GM03348 (cell line): ENCODE results near the gene UNK.
"Not testable (repeated sequence)": the region's sequence is repeated elsewhere in the genome, so short reads cannot be mapped to it uniquely, and the experiment has no call there.

ENCODE experiments used
- DNase-seq: peaks from one replicate; pipeline ENCODE4 v3.0.0; 2012; ENCODE audit warnings: low spot score

The UNK gene

DNA sequence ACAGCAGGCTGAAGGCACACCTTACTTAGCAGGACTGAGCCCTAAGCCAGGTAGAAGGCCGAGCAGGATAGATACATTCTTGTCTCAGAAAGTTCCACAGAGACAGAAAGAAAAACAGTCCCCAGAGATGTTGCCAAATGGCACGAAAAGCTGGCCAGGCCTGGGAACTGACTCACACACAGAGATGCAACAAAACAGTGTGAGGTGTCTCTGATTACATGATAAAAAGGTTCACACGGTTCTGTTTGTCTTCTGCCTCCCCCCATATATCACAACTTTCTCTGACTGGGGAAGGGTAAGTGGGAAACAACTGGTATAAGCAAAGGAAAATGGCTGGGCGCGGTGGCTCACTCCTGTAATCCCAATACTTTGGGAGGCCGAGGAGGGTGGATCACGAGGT lies 68.8 kb downstream of the UNK start:
- no peak for DNase-seq

DNA sequence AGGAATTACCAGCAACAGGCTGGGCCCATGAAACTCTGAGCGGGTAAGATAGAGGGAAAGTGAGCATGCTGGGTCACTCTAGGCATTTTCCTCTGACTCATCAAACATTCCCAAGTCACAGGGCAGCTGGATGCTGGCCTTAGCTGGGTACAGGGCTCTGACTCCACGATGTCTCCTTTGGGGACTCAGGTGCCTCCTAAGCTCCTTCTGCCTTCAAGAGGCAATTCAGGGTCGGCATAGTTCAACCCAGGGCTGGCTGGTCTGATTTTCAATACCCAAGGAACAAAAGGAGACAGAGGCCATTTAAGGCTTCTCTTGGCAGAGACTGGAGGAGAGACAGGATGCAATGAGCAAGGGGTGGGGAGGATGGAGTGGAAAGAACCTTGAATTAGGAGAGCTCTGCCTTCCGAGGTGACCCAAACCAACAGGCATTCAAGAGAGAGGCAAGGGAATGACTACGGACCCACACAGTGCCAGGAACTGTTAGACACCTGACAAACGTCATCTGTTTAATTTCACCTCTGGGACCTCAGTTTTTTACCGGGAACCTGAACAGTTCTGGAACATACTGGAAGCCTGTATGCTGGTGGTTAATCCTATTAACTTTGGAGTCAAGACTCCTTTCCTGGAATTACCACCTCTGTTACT lies 69.6 kb downstream of the UNK start:
- peak; percentile 58 for DNase-seq

DNA sequence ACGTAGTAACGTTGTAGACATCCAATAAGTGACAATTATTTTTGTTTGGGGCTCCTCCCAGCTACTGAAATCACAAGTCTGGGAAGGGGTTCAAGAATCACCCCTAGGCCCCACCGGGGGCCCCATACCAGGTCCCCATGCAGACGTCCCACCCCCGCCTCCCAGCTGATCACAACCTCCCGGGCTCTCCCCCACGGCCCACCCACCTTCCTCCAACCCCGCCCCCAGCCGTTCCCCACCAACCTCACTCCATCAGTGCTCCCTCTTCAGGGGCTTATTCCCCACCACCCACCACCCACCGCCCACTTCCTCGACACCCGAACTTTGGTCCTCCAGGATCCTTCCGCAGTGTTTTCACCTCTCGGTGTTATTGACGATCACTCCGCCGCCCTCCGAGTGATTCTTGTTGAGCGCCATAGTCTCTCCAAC lies 70.3 kb downstream of the UNK start:
- DNase-seq, result peak; percentile 60

DNA sequence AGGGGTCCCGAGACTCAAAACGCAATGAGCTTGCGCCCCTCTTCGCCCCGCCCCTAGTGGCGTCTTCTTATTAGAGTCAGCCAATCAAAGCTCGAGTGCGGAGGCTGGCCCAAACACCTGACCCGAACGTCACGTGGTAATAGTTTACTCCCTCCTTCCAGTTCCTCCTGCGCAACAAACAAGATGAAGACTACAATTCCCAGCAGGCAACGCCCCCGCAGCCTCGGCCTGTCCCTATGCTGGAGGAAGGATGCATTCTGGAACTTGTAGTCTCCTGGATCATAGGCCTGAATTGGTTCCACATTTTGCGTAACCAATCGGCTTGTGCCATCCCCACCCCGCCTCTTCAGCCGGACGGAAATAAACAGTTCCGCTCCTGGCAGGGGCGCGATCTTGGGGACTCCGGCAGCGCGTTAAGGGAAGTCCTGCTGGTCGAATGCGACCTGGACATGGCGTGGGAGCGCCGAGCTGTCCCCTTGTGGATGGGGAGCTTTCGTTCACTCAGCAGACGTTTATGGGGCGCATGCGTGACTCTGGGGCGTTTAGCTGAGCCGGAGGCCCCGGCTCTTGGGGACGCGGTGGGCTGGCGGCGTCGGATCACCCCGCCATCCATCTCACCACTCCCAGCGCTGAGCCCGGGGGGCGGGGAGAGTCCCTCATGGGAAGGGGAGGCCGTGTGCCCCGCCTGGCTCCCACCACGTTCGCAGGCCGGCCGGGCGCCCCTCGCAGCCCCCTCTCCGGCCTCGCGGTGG lies 70.9 kb downstream of the UNK start, which contains the start of gene WBP2:
WBP2 (minus strand) TSS at position 26 of the 752 bp plus-strand sequence. CDS start 38 bp downstream, outside the sequence.
- peak; percentile 98 for DNase-seq

DNA sequence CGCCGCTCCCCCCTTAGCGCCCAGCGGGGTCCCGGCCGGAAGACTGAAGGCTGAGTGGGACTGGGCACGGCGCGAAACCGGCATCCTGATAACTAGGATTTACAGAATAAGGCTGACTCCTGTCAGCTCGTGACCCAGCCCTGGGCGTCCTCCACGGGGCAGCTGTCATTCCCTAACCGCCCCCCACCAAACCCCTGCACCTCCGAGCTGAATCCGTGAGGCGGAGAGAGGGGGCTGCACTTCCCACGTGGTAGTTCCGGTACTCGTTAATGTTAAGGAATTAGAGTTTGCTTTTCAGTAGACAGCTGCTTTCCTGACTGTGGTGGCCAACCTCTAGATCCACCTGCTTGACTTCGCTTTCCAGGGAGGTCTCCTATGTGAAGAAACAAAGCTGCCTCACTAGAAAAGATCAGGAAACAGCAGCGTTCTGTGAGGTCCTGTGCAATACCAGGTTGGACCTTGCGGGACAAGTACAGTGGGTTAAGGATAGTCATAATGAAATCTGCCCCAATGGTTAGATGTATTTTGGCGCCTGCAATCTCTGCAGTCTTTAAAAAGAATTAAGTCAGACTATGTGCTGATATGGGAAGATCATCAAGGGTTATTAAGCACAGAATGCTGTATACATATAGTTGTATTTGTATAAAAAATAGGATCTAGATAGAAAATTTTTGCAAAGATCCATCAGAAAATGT lies 71.6 kb downstream of the UNK start:
- DNase-seq, result no peak

DNA sequence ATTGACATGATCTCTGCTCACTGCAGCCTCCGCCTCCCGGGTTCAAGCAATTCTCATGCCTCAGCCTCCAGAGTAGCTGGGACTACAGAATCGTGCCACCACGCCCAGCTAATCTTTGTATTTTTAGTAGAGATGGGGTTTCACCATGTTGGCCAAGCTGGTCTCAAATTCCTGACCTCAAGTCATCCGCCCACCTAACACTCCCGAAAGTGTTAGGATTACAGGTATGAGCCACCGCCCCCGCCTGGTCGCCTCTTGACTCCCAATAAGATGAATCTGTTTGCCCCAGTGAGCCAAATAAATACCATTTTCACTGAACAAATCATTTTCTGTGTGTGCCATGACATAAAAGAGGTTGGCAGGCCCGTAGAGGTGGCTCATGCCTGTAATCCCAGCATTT lies 74.8 kb downstream of the UNK start:
- not testable (repeated sequence) for DNase-seq

DNA sequence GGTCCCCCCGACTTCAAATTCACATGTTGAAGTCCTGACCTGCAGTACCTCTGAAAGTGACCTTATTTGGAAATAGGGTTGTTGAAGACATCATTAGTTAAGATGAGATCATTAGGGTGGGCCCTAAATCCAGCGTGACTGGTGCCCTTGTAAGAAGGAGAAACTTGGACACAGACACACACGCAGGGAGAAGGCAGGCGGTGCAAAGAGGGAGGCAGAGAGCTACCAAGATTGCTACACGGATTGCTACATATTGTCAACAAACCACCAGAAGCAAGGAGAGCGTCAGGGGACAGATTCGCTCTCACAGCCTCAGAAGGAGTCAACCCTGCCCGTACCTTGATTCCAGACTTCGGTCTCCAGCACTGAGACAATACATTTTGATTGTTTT lies 77.3 kb downstream of the UNK start:
- DNase-seq, result no peak

DNA sequence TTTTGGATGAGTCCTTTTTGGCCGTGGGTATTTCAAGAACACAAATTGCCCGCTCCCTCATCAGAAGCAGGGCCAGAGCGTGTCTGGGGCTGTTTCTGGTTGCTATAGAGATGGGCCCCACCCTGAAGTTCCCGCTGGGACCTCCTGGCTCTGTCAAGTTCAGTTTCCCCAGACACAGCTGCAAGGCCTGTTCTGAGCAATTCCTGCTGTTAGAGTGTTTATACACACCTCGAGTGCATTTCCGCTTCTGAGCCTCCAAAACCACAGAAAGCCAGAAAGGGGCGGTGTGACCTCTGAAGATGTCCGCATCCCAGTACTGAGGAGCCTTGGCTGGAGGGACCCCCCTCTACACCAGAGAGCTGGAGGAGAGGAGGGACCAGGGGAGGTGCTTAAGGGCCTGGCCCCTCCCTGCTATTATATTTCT lies 79.9 kb downstream of the UNK start:
- peak; percentile 61 for DNase-seq

DNA sequence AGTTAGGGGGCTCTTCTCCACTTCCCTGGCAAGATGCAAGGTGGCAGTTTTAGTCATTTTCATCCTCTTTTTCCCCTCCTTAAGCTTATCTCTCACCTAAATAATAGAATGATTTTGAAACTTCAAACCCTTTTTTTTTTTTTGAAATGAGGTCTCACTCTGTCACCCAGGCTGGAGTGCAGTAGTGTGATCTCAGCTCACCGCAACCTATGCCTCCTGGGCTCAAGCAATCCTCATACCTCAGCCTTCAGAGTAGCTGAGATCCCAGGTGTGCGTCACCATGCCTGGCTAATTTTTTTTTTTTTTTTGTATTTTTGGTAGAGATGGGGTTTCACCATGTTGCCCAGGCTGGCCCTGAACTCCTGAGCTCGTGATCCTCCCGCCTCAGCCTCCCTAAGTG lies 80.3 kb downstream of the UNK start:
- DNase-seq, result not testable (repeated sequence)

DNA sequence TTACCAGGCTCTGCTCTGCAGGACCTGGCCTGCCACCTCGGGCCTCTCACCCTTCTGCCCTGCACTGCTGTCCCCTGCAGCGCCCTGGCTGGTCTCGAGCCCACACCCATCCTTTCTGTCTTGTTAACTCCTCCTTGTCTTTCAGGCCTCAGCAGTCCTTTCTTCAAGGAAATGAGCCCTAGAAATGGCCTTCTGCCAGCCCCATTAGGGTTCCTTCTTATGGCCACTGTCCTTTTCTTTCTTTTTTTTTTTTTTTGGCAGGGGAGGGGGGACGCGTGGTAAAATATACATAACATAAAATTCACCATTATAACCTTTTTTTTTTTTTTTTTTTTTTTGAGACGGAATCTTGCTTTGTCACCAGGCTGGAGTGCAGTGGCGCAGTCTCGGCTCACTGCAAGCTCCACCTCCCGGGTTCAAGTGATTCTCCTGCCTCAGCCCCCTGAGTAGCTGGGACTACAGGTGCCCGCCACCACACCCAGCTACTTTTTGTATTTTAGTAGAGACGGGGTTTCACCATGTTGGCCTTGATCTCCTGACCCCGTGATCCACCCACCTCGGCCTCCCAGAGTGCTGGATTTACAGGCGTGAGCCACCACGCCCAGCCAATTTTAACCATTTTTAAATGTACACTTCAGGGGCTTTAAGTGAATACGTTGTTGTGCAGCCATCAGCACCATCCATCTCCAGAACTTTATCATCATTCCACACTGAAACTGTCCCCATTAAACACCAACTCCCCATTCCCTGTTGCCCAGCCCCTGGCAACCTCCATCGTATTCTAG lies 81.0 kb downstream of the UNK start:
- DNase-seq, result not testable (repeated sequence)

DNA sequence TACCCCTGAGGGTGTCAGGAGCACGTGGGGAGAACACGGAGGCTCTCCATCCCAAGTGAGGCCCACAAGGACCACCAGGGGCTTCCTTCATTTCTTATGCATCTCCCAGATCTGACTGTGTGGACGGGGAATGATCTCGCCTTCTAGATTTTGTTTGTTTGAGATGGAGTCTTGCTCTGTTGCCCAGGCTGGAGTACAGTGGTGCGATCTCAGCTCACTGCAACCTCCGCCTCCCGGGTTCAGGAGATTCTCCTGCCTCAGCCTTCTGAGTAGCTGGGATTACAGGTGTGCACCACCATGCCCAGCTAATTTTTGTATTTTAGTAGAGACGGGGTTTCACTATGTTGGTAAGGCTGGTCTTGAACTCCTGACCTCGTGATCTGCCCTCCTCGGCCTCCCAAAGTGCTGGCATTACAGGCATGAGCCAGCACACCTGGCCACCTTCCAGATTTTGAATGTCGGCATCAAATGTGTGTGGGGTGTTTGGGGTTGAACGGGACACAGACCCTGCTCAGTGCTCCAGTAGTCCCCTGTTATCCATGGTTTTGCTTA lies 84.2 kb downstream of the UNK start:
- not testable (repeated sequence) for DNase-seq

DNA sequence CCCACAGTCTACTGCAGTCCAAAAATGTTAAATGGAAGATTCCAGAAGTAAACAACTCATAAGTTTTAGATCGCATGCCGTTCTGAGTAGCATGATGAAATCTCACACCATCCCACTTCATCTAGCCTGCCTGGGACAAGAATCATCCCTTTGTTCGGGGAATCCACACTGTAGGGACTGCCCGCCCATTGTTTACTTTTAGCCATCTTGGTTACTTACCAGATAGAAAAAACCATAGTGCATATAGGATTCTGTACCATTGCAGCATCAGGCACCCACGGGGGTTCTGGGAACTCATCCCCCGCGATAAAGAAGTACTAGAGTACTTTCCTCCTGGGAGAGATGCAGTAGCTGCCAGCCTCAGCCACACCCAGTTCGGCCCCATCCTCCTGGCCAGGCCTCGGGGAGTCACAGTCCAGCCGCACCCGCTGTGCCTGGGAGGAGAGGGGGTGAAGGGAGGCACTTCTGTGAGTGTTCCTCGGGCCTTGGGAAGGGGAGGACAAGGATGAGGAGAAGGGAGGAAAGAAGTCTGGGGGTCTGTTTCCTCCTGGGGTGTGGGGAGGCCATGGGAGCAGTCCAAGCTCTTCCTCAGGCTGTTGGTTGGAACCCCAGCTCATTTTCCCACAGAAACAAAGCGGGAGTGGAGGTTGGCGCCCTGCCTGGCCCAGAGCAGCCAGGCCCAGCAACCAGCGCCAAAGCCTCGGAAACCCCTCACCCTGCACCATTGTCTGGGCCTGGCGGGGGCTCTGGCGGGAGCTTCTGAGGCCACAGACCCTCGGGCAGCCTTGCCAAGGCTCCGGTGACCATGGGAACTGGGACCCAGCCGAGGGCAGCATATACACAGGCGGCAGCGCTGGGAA lies 84.9 kb downstream of the UNK start:
- DNase-seq, result peak; percentile 68

DNA sequence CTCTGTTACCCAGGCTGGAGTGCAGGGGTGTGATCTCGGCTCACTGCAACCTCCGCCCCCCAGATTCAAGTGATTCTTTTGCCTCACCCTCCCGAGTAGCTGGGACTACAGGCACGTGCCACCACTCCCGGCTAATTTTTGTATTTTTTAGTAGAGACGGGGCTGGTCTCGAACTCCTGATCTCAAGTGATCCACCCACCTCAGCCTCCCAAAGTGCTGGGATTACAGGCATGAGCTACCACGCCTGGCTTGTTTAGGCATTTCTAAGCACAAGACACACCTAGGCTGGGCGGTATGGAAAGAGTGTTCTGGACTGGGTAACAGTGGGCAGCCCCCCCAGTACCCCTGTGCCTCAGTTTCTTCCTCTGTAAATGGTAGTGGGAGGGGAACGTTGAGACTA lies 85.6 kb downstream of the UNK start:
- not testable (repeated sequence) for DNase-seq

DNA sequence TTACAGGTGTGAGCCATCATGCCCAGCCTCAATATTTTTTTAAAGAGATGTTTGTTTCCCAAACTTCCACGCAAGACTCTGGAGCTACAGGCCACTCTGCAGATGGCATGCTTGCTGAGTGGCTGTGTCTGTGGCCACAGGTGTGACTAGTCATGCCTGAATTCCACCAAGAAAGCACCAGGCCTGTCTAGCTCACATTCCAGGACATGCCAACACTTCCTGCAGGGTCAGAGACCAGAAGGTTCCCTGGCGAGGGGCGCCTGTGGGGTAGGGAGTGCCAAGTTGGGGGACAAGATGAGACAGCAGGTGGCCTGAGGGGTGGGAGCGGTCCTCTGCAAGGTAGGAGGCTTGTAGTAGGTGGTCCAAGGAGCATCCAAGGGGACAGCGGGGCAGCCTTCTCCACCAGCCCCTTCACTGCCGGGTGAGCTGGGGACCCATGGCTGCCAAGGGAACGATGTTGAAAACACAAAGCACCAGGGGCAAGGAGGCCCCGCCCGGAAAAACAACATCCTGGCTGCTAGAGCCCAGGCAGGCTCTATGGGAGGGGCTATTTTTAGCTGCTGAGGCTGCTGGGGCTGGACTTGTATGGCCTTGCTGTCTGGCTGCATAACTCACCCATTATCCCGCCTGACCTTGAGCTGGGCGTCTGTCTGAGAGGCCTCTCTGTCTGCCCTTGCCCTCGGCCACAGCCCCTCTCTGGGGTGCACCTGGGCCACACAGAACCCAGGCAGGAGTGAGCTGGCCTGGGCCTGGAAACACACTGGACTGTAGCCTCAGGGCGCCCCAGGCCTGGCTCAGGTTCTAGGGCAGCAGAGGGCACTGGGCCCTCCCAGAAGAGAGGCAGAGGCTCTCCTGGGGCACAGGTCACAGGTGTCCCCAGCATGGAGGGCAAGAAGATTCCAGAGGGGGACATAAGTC lies 88.1 kb downstream of the UNK start:
- DNase-seq, result peak; percentile 87

DNA sequence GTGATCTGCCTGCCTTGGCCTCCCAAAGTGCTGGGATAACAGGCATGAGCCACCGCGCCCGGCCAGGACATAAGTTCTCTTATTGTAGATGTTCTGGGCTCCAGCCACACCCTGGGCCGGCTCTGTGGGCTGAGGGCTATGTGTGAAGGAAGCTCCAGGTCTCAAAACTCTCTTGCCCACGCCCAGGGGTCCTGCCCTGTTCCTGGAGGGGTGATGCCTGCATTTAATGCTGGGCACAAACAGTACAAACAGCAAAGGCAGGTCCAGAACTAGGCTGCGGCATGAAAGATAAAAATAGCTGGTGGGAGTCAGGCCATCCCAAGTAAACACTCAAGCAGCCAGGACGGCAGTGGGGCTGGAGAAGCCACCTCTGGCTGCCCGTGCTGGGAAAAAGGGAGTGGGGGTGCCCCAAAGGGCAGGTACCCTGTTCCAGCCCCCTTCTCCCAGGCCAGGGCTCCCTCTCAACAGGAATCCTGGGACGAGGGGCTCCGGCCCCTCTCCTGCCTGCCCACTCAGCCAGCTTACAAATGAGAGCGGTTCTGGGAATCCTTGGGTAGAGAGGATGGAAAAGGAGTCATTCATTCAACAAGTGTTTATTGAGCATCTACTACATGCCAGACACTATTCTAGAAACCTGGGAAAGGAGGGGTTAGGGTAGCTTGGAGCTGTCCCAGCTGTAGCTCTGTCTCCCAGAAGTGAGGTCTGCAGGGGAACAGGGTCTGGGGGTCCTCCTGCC lies 89.1 kb downstream of the UNK start:
- no peak for DNase-seq

DNA sequence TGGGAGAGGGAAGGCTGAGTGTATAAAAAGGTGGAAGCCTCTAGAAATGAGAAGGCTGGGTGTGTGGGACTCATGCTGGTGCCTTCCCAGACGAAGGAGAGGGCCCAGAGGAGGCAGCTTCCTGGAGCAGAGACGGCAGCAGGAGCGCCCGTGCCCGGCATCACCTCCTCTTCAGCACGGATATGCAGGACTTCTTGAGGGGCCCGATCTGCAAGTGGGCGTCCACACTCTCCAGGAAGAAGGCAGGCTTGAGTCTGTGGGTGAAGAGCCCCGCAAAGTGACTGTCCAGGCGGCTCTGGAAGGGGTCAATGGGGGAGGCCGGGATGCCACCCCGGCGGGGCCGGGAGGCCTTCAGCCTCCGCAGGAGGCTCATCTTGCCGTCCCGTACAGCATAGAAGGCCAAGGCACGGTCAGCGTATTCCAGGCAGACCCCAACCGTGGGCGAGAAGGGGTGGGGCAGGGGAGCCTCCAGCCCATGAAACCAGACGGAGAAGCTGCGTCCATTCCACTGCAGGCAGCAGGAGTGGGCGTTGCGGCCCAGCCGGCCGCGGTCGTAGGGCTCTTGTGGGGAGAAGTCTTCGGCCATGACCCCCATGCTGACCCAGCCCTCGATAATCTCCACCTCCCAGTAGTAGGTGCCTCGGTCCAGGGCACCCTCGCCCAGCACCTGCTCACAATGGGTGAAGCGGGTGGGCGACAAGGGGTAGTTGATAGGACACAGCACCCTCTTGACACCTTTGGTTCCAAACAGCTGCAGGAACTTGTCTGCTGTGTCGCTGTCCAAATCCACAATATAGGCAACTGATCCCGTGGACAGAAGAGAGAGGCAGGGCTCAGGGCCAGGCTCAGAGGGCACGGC lies 89.9 kb downstream of the UNK start:
- DNase-seq, result no peak
